Esophagus muscularis mucosa (tissue), 4 donors: Measurements from ENCODE around the gene GMEB2. TPM values are rescaled to one million over a fixed set of nuclear protein-coding genes. Genes with fewer than 3 reads are reported as not detected.

Experiments
- DNase-seq: peaks from one replicate; pipeline ENCODE4 v3.0.0-alpha.2; 2017; ENCODE audit errors: extremely low spot score
- H3K27ac ChIP-seq, 4 donors: fragments of 200-600 bp; sonication (generic); replicated peaks in 1 of 4; 1 replicate in 3 of 4; 2 replicates in 1 of 4; pipeline ENCODE4 v1.5.1; 2016 to 2019; ENCODE audit warnings: mild to moderate bottlenecking in 1 of 4
- H3K27me3 ChIP-seq, 4 donors: fragments of 200-600 bp; sonication (generic); one replicate each; pipeline versions ENCODE4 v1.5.1 to v1.6.0; 2016 to 2019
- H3K36me3 ChIP-seq, 4 donors: fragments of 200-600 bp; sonication (generic); one replicate each; pipeline ENCODE4 v1.5.1; 2016 to 2019
- H3K4me1 ChIP-seq, 4 donors: fragments of 200-600 bp; sonication (generic); one replicate each; pipeline ENCODE4 v1.5.1; 2016 to 2019
- H3K4me3 ChIP-seq, 4 donors: fragments of 200-600 bp; sonication (generic); 1 replicate in 2 of 4; 2 replicates in 2 of 4; pipeline ENCODE4 v1.5.1; 2016 to 2019; ENCODE audit warnings: mild to moderate bottlenecking in 4 of 4, moderate library complexity in 1 of 4
- H3K9me3 ChIP-seq, 4 donors: fragments of 200-600 bp; sonication (generic); 1 replicate in 3 of 4; 2 replicates in 1 of 4; pipeline ENCODE4 v1.5.1; 2016 to 2019
- EP300 ChIP-seq: sonication (generic); formaldehyde crosslinking; IDR thresholded peaks from one replicate; pipeline ENCODE4 v1.6.1; 2017; ENCODE audit warnings: antibody characterized with exemption
- POLR2A ChIP-seq: fragments of 450-650 bp; IDR thresholded peaks from one replicate; pipeline ENCODE4 v1.6.1; 2017; ENCODE audit warnings: antibody characterized with exemption, moderate library complexity, mild to moderate bottlenecking, low read depth
- POLR2AphosphoS5 ChIP-seq, 2 donors: sonication (generic); formaldehyde crosslinking; IDR thresholded peaks; one replicate each; pipeline ENCODE4 v1.6.1; 2017; ENCODE audit warnings: antibody characterized with exemption in 2 of 2
- WGBS: methylation state at CpG from one replicate; pipeline ENCODE4 v1.1.5; 2018; 5-methylcytosine and 5-hydroxymethylcytosine counted together
- intact Hi-C: fragments of 100-400 bp; cut with DNase I; formaldehyde crosslinking; loops from one replicate; pipeline ENCODE4 v1.15.1; 2023
- total RNA-seq, 4 donors: library from RNA; depleted of rRNA; stranded (reverse); fragments of >200 nt; gene quantifications; one replicate each; pipeline versions ENCODE4 v1.1.0 to v1.2.1, GENCODE V29; 2016
- TF ChIP-seq, protein P1 (sequence below), 3 experiments: fragments of 200-600 bp in 2 of 3; fragments of 450-650 bp in 1 of 3; sonication (generic) in 2 of 3; IDR thresholded peaks; one replicate each; pipeline ENCODE4 v1.5.1; 2017 to 2019; ENCODE audit warnings: antibody characterized with exemption in 3 of 3, mild to moderate bottlenecking in 2 of 3, moderate library complexity in 1 of 3

The GMEB2 gene
- total RNA-seq, 4 donors from 2014 or later = 11.1 to 19.1 (median 14.0) TPM

DNA sequence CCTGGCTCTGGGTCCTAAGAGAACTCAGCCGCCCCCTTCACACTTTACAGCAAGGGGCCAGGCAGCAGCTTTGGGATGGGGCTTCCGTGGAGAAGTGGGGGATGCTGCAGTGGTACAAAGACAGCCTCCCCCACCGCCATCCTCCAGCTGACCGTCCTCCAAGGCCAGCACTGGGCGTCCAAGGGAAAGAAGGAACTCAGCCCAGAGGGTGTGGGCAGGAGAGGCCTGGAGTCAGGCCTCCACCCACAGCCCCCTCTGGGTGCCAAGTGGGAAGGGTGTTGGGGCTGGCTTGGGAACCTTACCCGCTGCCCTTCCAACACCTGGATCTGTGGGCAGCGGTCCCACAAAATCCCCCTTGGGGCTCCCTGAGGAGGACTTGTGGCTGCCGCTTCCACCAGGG lies 13.2 kb upstream of the GMEB2 start:
- peaks cover 7 to 32% (median 21%) of the 10 kb centered on the region in 4 donors for H3K4me1 ChIP-seq
- peak overlapping the region; percentile 45 to 62 (median 52) for H3K27ac ChIP-seq
- 62% methylated on average over 5 of the region's 8 CpGs for WGBS
- intact Hi-C loops = no loop called here
- H3K4me3 ChIP-seq = peak overlapping the region; percentile 45 to 61 (median 56)
- DNase-seq = no peak
- H3K27me3 ChIP-seq = no peaks in the 10 kb centered on the region
- H3K9me3 ChIP-seq = no peaks in the 10 kb centered on the region
- no peaks in the 10 kb centered on the region for H3K36me3 ChIP-seq
- TF ChIP-seq POLR2AphosphoS5 (IDR thresholded peaks at IDR 0.05) = no peak
- no peak for TF ChIP-seq EP300
- TF ChIP-seq POLR2A = no peak
- TF ChIP-seq, protein P1, sequence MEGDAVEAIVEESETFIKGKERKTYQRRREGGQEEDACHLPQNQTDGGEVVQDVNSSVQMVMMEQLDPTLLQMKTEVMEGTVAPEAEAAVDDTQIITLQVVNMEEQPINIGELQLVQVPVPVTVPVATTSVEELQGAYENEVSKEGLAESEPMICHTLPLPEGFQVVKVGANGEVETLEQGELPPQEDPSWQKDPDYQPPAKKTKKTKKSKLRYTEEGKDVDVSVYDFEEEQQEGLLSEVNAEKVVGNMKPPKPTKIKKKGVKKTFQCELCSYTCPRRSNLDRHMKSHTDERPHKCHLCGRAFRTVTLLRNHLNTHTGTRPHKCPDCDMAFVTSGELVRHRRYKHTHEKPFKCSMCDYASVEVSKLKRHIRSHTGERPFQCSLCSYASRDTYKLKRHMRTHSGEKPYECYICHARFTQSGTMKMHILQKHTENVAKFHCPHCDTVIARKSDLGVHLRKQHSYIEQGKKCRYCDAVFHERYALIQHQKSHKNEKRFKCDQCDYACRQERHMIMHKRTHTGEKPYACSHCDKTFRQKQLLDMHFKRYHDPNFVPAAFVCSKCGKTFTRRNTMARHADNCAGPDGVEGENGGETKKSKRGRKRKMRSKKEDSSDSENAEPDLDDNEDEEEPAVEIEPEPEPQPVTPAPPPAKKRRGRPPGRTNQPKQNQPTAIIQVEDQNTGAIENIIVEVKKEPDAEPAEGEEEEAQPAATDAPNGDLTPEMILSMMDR (IDR thresholded peaks at IDR 0.05) = no peak

DNA sequence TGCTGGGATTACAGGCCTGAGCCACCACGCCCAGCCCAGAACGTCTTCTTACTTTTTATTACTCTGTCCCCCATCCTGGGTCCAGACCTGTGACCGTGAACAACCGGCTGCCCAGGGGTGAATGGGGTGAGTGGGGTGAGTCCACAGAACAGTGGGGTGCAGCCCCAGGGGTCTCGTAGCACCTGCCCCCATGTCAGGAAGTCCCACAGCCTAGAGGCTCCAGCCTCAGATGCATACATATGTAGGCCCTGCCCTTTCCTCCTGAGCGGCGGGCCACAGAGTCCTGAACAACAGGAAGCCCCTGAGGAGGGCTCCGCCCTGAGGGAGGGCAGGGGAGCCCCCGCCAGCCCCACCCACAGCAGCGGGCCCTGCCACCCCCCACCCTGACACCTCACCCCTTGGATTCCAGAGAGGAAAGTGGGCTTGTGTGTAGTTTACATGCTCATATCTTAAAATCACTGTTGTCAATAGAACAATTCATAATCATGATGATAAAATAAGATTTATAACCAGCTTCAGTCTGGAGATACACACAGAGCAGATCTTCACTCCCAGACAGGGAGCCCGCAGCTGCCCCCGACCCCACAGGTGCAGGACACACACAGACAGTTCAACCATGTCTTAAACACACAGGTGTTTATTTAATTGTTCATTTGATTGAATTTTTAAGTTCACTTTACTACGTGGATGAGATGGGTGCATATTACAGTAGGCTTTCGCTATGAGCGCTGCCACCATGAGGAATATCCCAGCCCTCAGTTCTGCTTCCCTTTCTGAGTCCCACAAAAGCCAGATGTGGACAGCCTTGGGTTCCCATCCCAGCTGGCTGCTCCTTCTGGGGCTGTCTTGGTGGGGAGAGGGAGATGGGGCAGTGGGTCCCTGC lies 12.4 kb upstream of the GMEB2 start:
- peak overlapping the region; percentile 45 to 62 (median 52) for H3K27ac ChIP-seq
- H3K36me3 ChIP-seq = no peaks in the 10 kb centered on the region
- 59% methylated on average over 13 of the region's 15 CpGs for WGBS
- DNase-seq = no peak
- intact Hi-C loops = no loop called here
- no peaks in the 10 kb centered on the region for H3K9me3 ChIP-seq
- peak; percentile 38 to 63 for TF ChIP-seq POLR2AphosphoS5 (IDR thresholded peaks at IDR 0.05)
- no peak for TF ChIP-seq POLR2A
- TF ChIP-seq EP300 = no peak
- TF ChIP-seq, protein P1 (IDR thresholded peaks at IDR 0.05) = no peak
- peaks cover 7 to 32% (median 21%) of the 10 kb centered on the region in 4 donors for H3K4me1 ChIP-seq
- H3K27me3 ChIP-seq = no peaks in the 10 kb centered on the region
- H3K4me3 ChIP-seq = peak overlapping the region in 2 of 4 donors; percentile 54 to 61

DNA sequence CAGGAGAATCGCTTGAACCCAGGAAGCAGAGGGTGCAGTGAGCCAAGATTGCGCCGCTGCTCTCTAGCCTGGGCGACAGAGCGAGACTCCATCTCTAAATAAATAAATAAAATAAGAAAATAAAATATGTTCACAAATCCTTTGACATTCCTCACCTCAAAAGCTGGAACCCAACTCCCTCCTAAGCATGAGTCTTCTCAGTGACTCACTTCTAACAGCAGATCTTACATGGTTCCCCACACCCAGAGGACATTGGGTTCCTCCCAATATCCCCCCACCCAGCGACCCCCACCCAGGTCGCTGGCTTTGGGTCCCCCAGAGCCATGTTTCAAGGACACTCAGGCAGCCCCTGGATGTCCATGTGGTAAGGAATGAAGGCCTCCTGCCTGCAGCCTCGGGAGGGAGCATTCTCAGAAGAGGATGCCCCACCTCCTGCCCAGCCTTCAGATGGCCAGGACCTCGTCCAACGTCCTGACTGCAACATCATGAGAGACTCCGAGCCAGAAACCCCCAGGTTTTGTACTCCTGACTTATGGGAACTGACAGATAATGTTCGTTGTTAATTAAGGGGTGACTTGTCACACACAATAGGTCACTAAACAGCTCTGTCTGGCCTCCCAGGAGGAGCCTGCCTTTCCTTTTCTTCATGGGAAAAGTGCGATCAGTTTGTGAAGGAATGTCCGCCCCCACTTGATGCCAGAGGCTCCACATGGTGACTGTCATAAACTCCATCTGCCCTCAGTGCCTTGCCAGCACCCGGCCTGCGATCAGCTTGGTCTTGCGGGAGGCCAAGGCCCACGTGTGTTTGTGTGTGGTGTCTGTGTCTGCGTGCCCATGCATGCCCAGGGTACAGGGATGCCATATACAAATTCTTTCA lies 10.1 kb upstream of the GMEB2 start:
- Histone ChIP-seq H3K4me3 (no peak overlapping the region), H3K4me1 (peaks cover 4 to 21% (median 12%) of the 10 kb centered on the region in 4 donors), H3K9me3 (no peaks in the 10 kb centered on the region), H3K27me3 (no peaks in the 10 kb centered on the region), H3K36me3 (no peaks in the 10 kb centered on the region), H3K27ac (no peak overlapping the region)
- whole genome bisulfite sequencing = 84% methylated on average over 16 of the region's 19 CpGs
- intact Hi-C loops = no loop called here
- no peak for DNase-seq
- TF ChIP-seq POLR2A = no peak
- no peak for TF ChIP-seq EP300
- no peak for TF ChIP-seq POLR2AphosphoS5 (IDR thresholded peaks at IDR 0.05)

DNA sequence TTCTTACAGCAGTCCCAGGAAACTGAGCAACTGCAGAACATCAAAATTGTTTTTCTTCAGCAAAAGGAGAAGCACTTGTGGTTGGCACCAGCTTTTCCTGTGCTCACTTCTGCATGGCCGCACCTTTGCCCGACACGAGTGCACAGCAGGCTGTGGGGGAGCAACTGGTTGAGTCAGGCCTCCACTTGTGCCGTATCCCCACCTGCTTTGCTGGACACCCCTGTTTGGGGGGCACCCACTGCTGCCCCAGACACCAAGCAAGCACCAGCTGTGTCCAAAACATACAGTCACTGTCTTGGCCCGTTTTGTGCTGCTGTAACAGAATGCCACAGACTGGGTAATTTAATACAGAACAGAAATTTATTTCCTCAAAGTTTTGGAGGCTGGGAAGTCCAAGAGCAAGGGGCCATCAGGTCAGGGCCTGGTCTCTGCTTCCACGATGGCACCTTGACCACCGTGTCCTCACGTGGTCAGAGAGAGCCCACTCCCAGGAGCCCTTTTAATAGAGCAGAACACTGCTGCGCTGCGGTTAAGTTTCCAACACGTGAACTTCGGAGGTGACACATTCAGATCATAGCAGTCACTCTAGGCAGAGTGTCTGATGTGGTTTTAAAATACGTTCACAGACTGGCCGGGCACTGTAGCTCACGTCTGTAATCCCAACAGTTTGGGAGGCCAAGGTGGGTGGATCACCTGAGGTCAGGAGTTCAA lies 8.7 kb upstream of the GMEB2 start:
- no peak for DNase-seq
- no peaks in the 10 kb centered on the region for H3K27me3 ChIP-seq
- H3K4me3 ChIP-seq = no peak overlapping the region
- no peaks in the 10 kb centered on the region for H3K9me3 ChIP-seq
- no peak overlapping the region for H3K27ac ChIP-seq
- WGBS = 74% methylated on average over 14 of the region's 15 CpGs
- intact Hi-C loops = no loop called here
- H3K36me3 ChIP-seq = no peaks in the 10 kb centered on the region
- peaks cover 5 to 21% (median 13%) of the 10 kb centered on the region in 4 donors for H3K4me1 ChIP-seq
- TF ChIP-seq POLR2A (no peak), POLR2AphosphoS5 (IDR thresholded peaks at IDR 0.05) (no peak), EP300 (no peak)
- TF ChIP-seq, protein P1 (IDR thresholded peaks at IDR 0.05) = no peak
